DOHH2 (cell line): Measurements from ENCODE around the gene BPIFB2.

Source experiments
- CTCF ChIP-seq: fragments of 200-600 bp; sonication (generic); IDR thresholded peaks from one replicate; pipeline ENCODE4 v1.5.1; 2014; ENCODE audit warnings: antibody characterized with exemption, mild to moderate bottlenecking, low read depth, low read length; ENCODE audit not compliant: poor library complexity, severe bottlenecking
- EZH2phosphoT487 ChIP-seq: fragments of 200-600 bp; sonication (generic); IDR thresholded peaks from 2 replicates; pipeline ENCODE4 v1.6.1; 2017; ENCODE audit warnings: borderline replicate concordance, mild to moderate bottlenecking, antibody characterized with exemption, low read length, moderate library complexity, mixed read lengths

- TF ChIP-seq CTCF: no peak
- no peak for TF ChIP-seq EZH2phosphoT487
These were observed 11.7 kb upstream of the BPIFB2 start for GRCh38 chr20:32995802-32996201.
